Measurements from ENCODE around the gene PTTG1IP.

GRCh38 chr21:44846485-44847260 is 26.8 kb downstream of the PTTG1IP start:
- TF ChIP-seq POLR2AphosphoS5 (IDR thresholded peaks at IDR 0.05; ENCODE audit: borderline replicate concordance, low read depth, low read length), result no peak; the same call in 1 of the 2 replicates
- no peak for TF ChIP-seq EZH2 (IDR thresholded peaks at IDR 0.05)
- TF ChIP-seq FOXP2 (optimal IDR thresholded peaks at IDR 0.05; ENCODE audit: control extremely low read depth, extremely low read length, insufficient read depth), result no peak
